Measurements from ENCODE around the gene ZNF547. TPM values are rescaled to one million over a fixed set of nuclear protein-coding genes. Genes with fewer than 3 reads are reported as not detected.
"Not testable (repeated sequence)": the region's sequence is repeated elsewhere in the genome, so short reads cannot be mapped to it uniquely, and the experiment has no call there.

Gene ZNF547
- polyA plus RNA-seq, 1 experiment, result 3.4 TPM

GRCh38 chr19:57363688-57364181 lies 384 bp downstream of the ZNF547 start:
- DNase-seq (ENCODE audit: low read depth), result no peak
- CTCF ChIA-PET, result no interaction called here
- H3K4me3 ChIP-seq (ENCODE audit: low read depth, low read length), result peak overlapping the region; percentile 87
- TF ChIP-seq CTCF (IDR thresholded peaks at IDR 0.05; ENCODE audit: insufficient read depth, low read depth, low read length), result no peak
- H3K36me3 ChIP-seq (ENCODE audit: control insufficient read depth, insufficient read depth, low read length), result 0 out of 2 replicates have a peak, but pooled peaks cover 2% of the 10 kb centered on the region
- H3K27me3 ChIP-seq (ENCODE audit: control insufficient read depth, insufficient read depth, low read length), result no peaks in the 10 kb centered on the region
- POLR2A ChIA-PET, result interaction anchor here (1.3 kb wide), 1 partner anchor 13 kb away, joined by 4 read pairs; the partner anchor contains the start of gene ZNF304

- CTCF ChIA-PET, result interaction anchor here (0.6 to 2.0 kb wide), 2 partner anchors 19 to 149 kb away, joined by 3 to 5 read pairs; no protein-coding TSS in a partner anchor
- H3K4me3 ChIP-seq (ENCODE audit: low read depth, low read length), result no peak overlapping the region
- POLR2A ChIA-PET, result interaction anchor here (0.6 kb wide), 1 partner anchor 129 kb away, joined by 5 read pairs; no protein-coding TSS in a partner anchor
- TF ChIP-seq CTCF (IDR thresholded peaks at IDR 0.05; ENCODE audit: insufficient read depth, low read depth, low read length), result no peak
- H3K36me3 ChIP-seq (ENCODE audit: control insufficient read depth, insufficient read depth, low read length), result peaks cover 4% of the 10 kb centered on the region; the same call in 1 of the 2 replicates
- no peaks in the 10 kb centered on the region for H3K27me3 ChIP-seq (ENCODE audit: control insufficient read depth, insufficient read depth, low read length)
- DNase-seq (ENCODE audit: low read depth), result no peak
Observed at GRCh38 chr19:57366776-57367175, 3.4 kb downstream of the ZNF547 start.

- Histone ChIP-seq H3K36me3 (ENCODE audit: control insufficient read depth, insufficient read depth, low read length) (peaks cover 21% of the 10 kb centered on the region), H3K27me3 (ENCODE audit: control insufficient read depth, insufficient read depth, low read length) (no peaks in the 10 kb centered on the region), H3K4me3 (ENCODE audit: low read depth, low read length) (no peak overlapping the region)
- DNase-seq (ENCODE audit: low read depth), result no peak
- ChIA-PET POLR2A (no interaction called here), CTCF (no interaction called here)
- no peak for TF ChIP-seq CTCF (IDR thresholded peaks at IDR 0.05; ENCODE audit: insufficient read depth, low read depth, low read length)
Observed at GRCh38 chr19:57374179-57374578, 10.8 kb downstream of the ZNF547 start.

GRCh38 chr19:57374647-57375046 lies 11.3 kb downstream of the ZNF547 start:
- H3K27me3 ChIP-seq (ENCODE audit: control insufficient read depth, insufficient read depth, low read length); DNase-seq (ENCODE audit: low read depth); CTCF ChIA-PET; POLR2A ChIA-PET; H3K4me3 ChIP-seq (ENCODE audit: low read depth, low read length): not testable (repeated sequence)
- peaks cover 21% of the 10 kb centered on the region for H3K36me3 ChIP-seq (ENCODE audit: control insufficient read depth, insufficient read depth, low read length)

- TF ChIP-seq CTCF (IDR thresholded peaks at IDR 0.05; ENCODE audit: insufficient read depth, low read depth, low read length), result no peak
- Histone ChIP-seq H3K27me3 (ENCODE audit: control insufficient read depth, insufficient read depth, low read length) (no peaks in the 10 kb centered on the region), H3K4me3 (ENCODE audit: low read depth, low read length) (no peak overlapping the region), H3K36me3 (ENCODE audit: control insufficient read depth, insufficient read depth, low read length) (peaks cover 21% of the 10 kb centered on the region)
- POLR2A ChIA-PET, result no interaction called here
- DNase-seq (ENCODE audit: low read depth), result no peak
- CTCF ChIA-PET, result no interaction called here
Observed at GRCh38 chr19:57376151-57376550, 12.8 kb downstream of the ZNF547 start.
